MG63 (cell line): ENCODE data around the gene RAB39A. TPM values are rescaled to one million over a fixed set of nuclear protein-coding genes. Genes with fewer than 3 reads are reported as not detected.
"Not testable (repeated sequence)": the region's sequence is repeated elsewhere in the genome, so short reads cannot be mapped to it uniquely, and the experiment has no call there.

ENCODE experiments used
- DNase-seq: peaks from one replicate; pipeline ENCODE4 v3.0.0-alpha.2; 2020
- H3K27me3 ChIP-seq: fragments of 250-450 bp; sonication (Bioruptor Pico); 2 replicates; pipeline ENCODE4 v1.5.1; 2020; ENCODE audit warnings: mild to moderate bottlenecking, moderate library complexity
- H3K36me3 ChIP-seq: fragments of 250-450 bp; sonication (Bioruptor Pico); 2 replicates; pipeline ENCODE4 v1.5.1; 2020; ENCODE audit warnings: mild to moderate bottlenecking, moderate library complexity
- H3K4me3 ChIP-seq: fragments of 250-450 bp; sonication (Bioruptor Pico); 2 replicates; pipeline ENCODE4 v1.5.1; 2020; ENCODE audit warnings: mild to moderate bottlenecking, moderate library complexity
- H3K9me3 ChIP-seq: fragments of 250-450 bp; sonication (Bioruptor Pico); 2 replicates; pipeline ENCODE4 v1.5.1; 2020; ENCODE audit warnings: mild to moderate bottlenecking, moderate library complexity
- total RNA-seq: library from RNA; depleted of rRNA; stranded (reverse); fragments of >200 nt; shearing (Covaris generic); gene quantifications from 2 replicates; pipeline ENCODE4 v1.2.3, GENCODE V29; 2014; ENCODE audit warnings: low replicate concordance

The RAB39A gene
- total RNA-seq, 1 experiment from 2014 or later: 0.13 TPM

- DNase-seq, H3K27me3 ChIP-seq, H3K36me3 ChIP-seq: not testable (repeated sequence)
Measured at GRCh38 chr11:107948328-107948727, 20.1 kb downstream of the RAB39A start.

GRCh38 chr11:107951155-107951554 is 22.9 kb downstream of the RAB39A start:
- no peaks in the 10 kb centered on the region for H3K27me3 ChIP-seq
- DNase-seq: no peak
- H3K9me3 ChIP-seq: no peaks in the 10 kb centered on the region
- H3K36me3 ChIP-seq: no peaks in the 10 kb centered on the region
- no peak overlapping the region for H3K4me3 ChIP-seq

More at GRCh38 chr11:107948328-107948727, 20.1 kb downstream of the RAB39A start:
- H3K9me3 ChIP-seq, H3K4me3 ChIP-seq: not testable (repeated sequence)

GRCh38 chr11:107953446-107953845 is 25.2 kb downstream of the RAB39A start:
- H3K36me3 ChIP-seq: no peaks in the 10 kb centered on the region
- H3K4me3 ChIP-seq: no peak overlapping the region
- no peaks in the 10 kb centered on the region for H3K9me3 ChIP-seq
- no peaks in the 10 kb centered on the region for H3K27me3 ChIP-seq
- DNase-seq: no peak

- no peak for DNase-seq
- no peak overlapping the region for H3K4me3 ChIP-seq
- no peaks in the 10 kb centered on the region for H3K9me3 ChIP-seq
- no peaks in the 10 kb centered on the region for H3K36me3 ChIP-seq
- no peaks in the 10 kb centered on the region for H3K27me3 ChIP-seq
Measured at GRCh38 chr11:107956543-107956942, 28.3 kb downstream of the RAB39A start.

- H3K36me3 ChIP-seq: no peaks in the 10 kb centered on the region
- H3K27me3 ChIP-seq: no peaks in the 10 kb centered on the region
- peak; percentile 49 for DNase-seq
- no peak overlapping the region for H3K4me3 ChIP-seq
- H3K9me3 ChIP-seq: no peaks in the 10 kb centered on the region
Measured at GRCh38 chr11:107957109-107957588, 28.9 kb downstream of the RAB39A start.

GRCh38 chr11:107961480-107961879 is 33.2 kb downstream of the RAB39A start:
- Histone ChIP-seq H3K4me3 (no peak overlapping the region), H3K9me3 (no peaks in the 10 kb centered on the region), H3K27me3 (no peaks in the 10 kb centered on the region), H3K36me3 (no peaks in the 10 kb centered on the region)
- DNase-seq: no peak

- H3K36me3 ChIP-seq: no peaks in the 10 kb centered on the region
- DNase-seq: no peak
- no peaks in the 10 kb centered on the region for H3K9me3 ChIP-seq
- H3K4me3 ChIP-seq: no peak overlapping the region
- H3K27me3 ChIP-seq: no peaks in the 10 kb centered on the region
Measured at GRCh38 chr11:107962181-107962580, 33.9 kb downstream of the RAB39A start.

GRCh38 chr11:107963091-107963490 is 34.8 kb downstream of the RAB39A start:
- no peak overlapping the region for H3K4me3 ChIP-seq
- H3K36me3 ChIP-seq: no peaks in the 10 kb centered on the region
- H3K9me3 ChIP-seq: no peaks in the 10 kb centered on the region
- no peaks in the 10 kb centered on the region for H3K27me3 ChIP-seq
- no peak for DNase-seq

- no peak for DNase-seq
- H3K4me3 ChIP-seq: no peak overlapping the region
- no peaks in the 10 kb centered on the region for H3K27me3 ChIP-seq
- no peaks in the 10 kb centered on the region for H3K36me3 ChIP-seq
- H3K9me3 ChIP-seq: no peaks in the 10 kb centered on the region
Measured at GRCh38 chr11:107969219-107969618, 41.0 kb downstream of the RAB39A start.

GRCh38 chr11:107970049-107970448 is 41.8 kb downstream of the RAB39A start:
- no peak for DNase-seq
- Histone ChIP-seq H3K36me3 (no peaks in the 10 kb centered on the region), H3K4me3 (no peak overlapping the region), H3K27me3 (no peaks in the 10 kb centered on the region), H3K9me3 (no peaks in the 10 kb centered on the region)

GRCh38 chr11:107973641-107974040 is 45.4 kb downstream of the RAB39A start:
- Histone ChIP-seq H3K9me3 (no peaks in the 10 kb centered on the region), H3K36me3 (no peaks in the 10 kb centered on the region), H3K4me3 (no peak overlapping the region), H3K27me3 (no peaks in the 10 kb centered on the region)
- peak; percentile 6 for DNase-seq

GRCh38 chr11:107988397-107989158 is 60.3 kb downstream of the RAB39A start:
- H3K36me3 ChIP-seq: no peaks in the 10 kb centered on the region
- DNase-seq: peak; percentile 20
- no peaks in the 10 kb centered on the region for H3K9me3 ChIP-seq
- H3K4me3 ChIP-seq: no peak overlapping the region
- no peaks in the 10 kb centered on the region for H3K27me3 ChIP-seq

GRCh38 chr11:107991868-107992414 is 63.7 kb downstream of the RAB39A start:
- DNase-seq: no peak
- no peaks in the 10 kb centered on the region for H3K36me3 ChIP-seq
- H3K9me3 ChIP-seq: no peaks in the 10 kb centered on the region
- no peaks in the 10 kb centered on the region for H3K27me3 ChIP-seq
- H3K4me3 ChIP-seq: no peak overlapping the region

- Histone ChIP-seq H3K4me3 (no peak overlapping the region), H3K36me3 (no peaks in the 10 kb centered on the region), H3K27me3 (no peaks in the 10 kb centered on the region), H3K9me3 (no peaks in the 10 kb centered on the region)
- DNase-seq: no peak
Measured at GRCh38 chr11:107996006-107996776, 67.9 kb downstream of the RAB39A start.

- no peak for DNase-seq
- Histone ChIP-seq H3K36me3 (no peaks in the 10 kb centered on the region), H3K4me3 (no peak overlapping the region), H3K27me3 (no peaks in the 10 kb centered on the region), H3K9me3 (no peaks in the 10 kb centered on the region)
Measured at GRCh38 chr11:107998761-107999160, 70.5 kb downstream of the RAB39A start.

GRCh38 chr11:107999759-108000455 is 71.7 kb downstream of the RAB39A start:
- Histone ChIP-seq H3K4me3 (no peak overlapping the region), H3K27me3 (no peaks in the 10 kb centered on the region), H3K36me3 (no peaks in the 10 kb centered on the region), H3K9me3 (no peaks in the 10 kb centered on the region)
- DNase-seq: peak; percentile 36

GRCh38 chr11:108002476-108002875 is 74.2 kb downstream of the RAB39A start:
- no peak for DNase-seq
- no peak overlapping the region for H3K4me3 ChIP-seq
- no peaks in the 10 kb centered on the region for H3K27me3 ChIP-seq
- H3K36me3 ChIP-seq: no peaks in the 10 kb centered on the region
- H3K9me3 ChIP-seq: no peaks in the 10 kb centered on the region
